Adrenal gland (tissue), 5 donors: Measurements from ENCODE around the gene RUNX1.

ENCODE experiments used
- CTCF ChIP-seq, 6 experiments: fragments of 450-650 bp in 4 of 6; fragments of 200-600 bp in 2 of 6; sonication (generic) in 1 of 6; IDR thresholded peaks; 1 replicate in 5 of 6; 2 replicates in 1 of 6; pipeline versions ENCODE4 v1.5.1 to v1.8.0; 2016 to 2021; ENCODE audit warnings: antibody characterized with exemption in 6 of 6, mild to moderate bottlenecking in 2 of 6, moderate library complexity in 1 of 6
- POLR2A ChIP-seq, 2 donors: fragments of 450-650 bp; IDR thresholded peaks; one replicate each; pipeline ENCODE4 v1.6.1; 2017; ENCODE audit warnings: antibody characterized with exemption in 2 of 2, mild to moderate bottlenecking in 2 of 2, moderate library complexity in 1 of 2
- donor health status: DM: no; HTN: no; CAD: no.

GRCh38 chr21:34797201-34797525 is 251.9 kb downstream of the RUNX1 start:
- TF ChIP-seq CTCF (IDR thresholded peaks at IDR 0.05) (no peak), POLR2A (IDR thresholded peaks at IDR 0.05) (no peak)
